PFSK-1 (cell line): ENCODE data around the gene TASP1.

ENCODE experiments used
- FOXP2 ChIP-seq: optimal IDR thresholded peaks from 2 replicates; pipeline ENCODE3; 2011; ENCODE audit warnings: borderline replicate concordance, control low read depth, inconsistent platforms; ENCODE audit not compliant: insufficient read depth; ENCODE audit errors: extremely low read length, extremely low read depth
- POLR2AphosphoS5 ChIP-seq: IDR thresholded peaks from 2 replicates; pipeline ENCODE4 v1.6.1; 2012; ENCODE audit warnings: low read depth, mild to moderate bottlenecking, control low read depth, low read length, moderate library complexity
- REST ChIP-seq, 2 experiments: IDR thresholded peaks; 2 replicates each; pipeline versions ENCODE4 v1.6.1 to v1.8.0; 2011 to 2012; ENCODE audit warnings: low read depth in 2 of 2, low read length in 2 of 2, control low read depth in 1 of 2, inconsistent platforms in 1 of 2, mild to moderate bottlenecking in 1 of 2, moderate library complexity in 1 of 2; ENCODE audit not compliant: insufficient read depth in 1 of 2
- SIN3A ChIP-seq: IDR thresholded peaks from 2 replicates; pipeline ENCODE4 v1.6.1; 2012; ENCODE audit warnings: mild to moderate bottlenecking, low read length, moderate library complexity, borderline replicate concordance; ENCODE audit not compliant: insufficient read depth
- TAF1 ChIP-seq: IDR thresholded peaks from 2 replicates; pipeline ENCODE4 v1.6.1; 2012; ENCODE audit warnings: low read length, control low read depth, borderline replicate concordance; ENCODE audit not compliant: insufficient read depth

GRCh38 chr20:13678944-13679343 is 40.2 kb upstream of the TASP1 start:
- no peak for TF ChIP-seq SIN3A
- no peak for TF ChIP-seq REST (IDR thresholded peaks at IDR 0.05; ENCODE audit: insufficient read depth in 1 of 2, low read depth in 2 of 2, low read length in 2 of 2)
- TF ChIP-seq POLR2AphosphoS5: no peak
- no peak for TF ChIP-seq TAF1
- TF ChIP-seq FOXP2: no peak
